GM19035 (cell line): ENCODE results near the gene APLP2.
A peak's percentile ranks its signal among the peaks of the same experiment; 100 is the strongest.
"Not testable (repeated sequence)": the region's sequence is repeated elsewhere in the genome, so short reads cannot be mapped to it uniquely, and the experiment has no call there.

Experiments used
- ATAC-seq: cut with Tn5 transposase; IDR thresholded peaks from one replicate; pipeline ENCODE4 v1.9.1; 2021; ENCODE audit not compliant: unreplicated experiment

APLP2 gene

GRCh38 chr11:130069659-130070108 lies at the start of gene APLP2:
APLP2 (plus strand) TSS chr11:130069894; CDS start chr11:130069978, 84 bp downstream.
- peak; percentile 95 for ATAC-seq

- no peak for ATAC-seq
Measured at GRCh38 chr11:130020323-130020722, 49.4 kb upstream of the APLP2 start.

- ATAC-seq = not testable (repeated sequence)
Measured at GRCh38 chr11:130021606-130022005, 48.1 kb upstream of the APLP2 start.

GRCh38 chr11:130022799-130023198 lies 46.9 kb upstream of the APLP2 start:
- peak; percentile 18 for ATAC-seq

GRCh38 chr11:130023204-130023603 lies 46.5 kb upstream of the APLP2 start:
- ATAC-seq = peak; percentile 92

- ATAC-seq = no peak
Measured at GRCh38 chr11:130024361-130024760, 45.3 kb upstream of the APLP2 start.

GRCh38 chr11:130025371-130025770 lies 44.3 kb upstream of the APLP2 start:
- ATAC-seq = no peak

GRCh38 chr11:130029137-130029536 lies 40.6 kb upstream of the APLP2 start:
- no peak for ATAC-seq

- no peak for ATAC-seq
Measured at GRCh38 chr11:130031056-130031455, 38.6 kb upstream of the APLP2 start.

- ATAC-seq = no peak
Measured at GRCh38 chr11:130031945-130032344, 37.7 kb upstream of the APLP2 start.

- ATAC-seq = no peak
Measured at GRCh38 chr11:130032931-130033330, 36.8 kb upstream of the APLP2 start.

- ATAC-seq = no peak
Measured at GRCh38 chr11:130034236-130034635, 35.5 kb upstream of the APLP2 start.

GRCh38 chr11:130037058-130037457 lies 32.6 kb upstream of the APLP2 start:
- no peak for ATAC-seq

- no peak for ATAC-seq
Measured at GRCh38 chr11:130037881-130038585, 31.7 kb upstream of the APLP2 start.

GRCh38 chr11:130040281-130040940 lies 29.3 kb upstream of the APLP2 start:
- no peak for ATAC-seq

- no peak for ATAC-seq
Measured at GRCh38 chr11:130042093-130042591, 27.6 kb upstream of the APLP2 start.

- ATAC-seq = no peak
Measured at GRCh38 chr11:130043575-130043974, 26.1 kb upstream of the APLP2 start.

GRCh38 chr11:130047141-130047540 lies 22.6 kb upstream of the APLP2 start:
- no peak for ATAC-seq

- ATAC-seq = no peak
Measured at GRCh38 chr11:130049328-130049771, 20.3 kb upstream of the APLP2 start.

GRCh38 chr11:130050257-130050656 lies 19.4 kb upstream of the APLP2 start:
- no peak for ATAC-seq

GRCh38 chr11:130051082-130051481 lies 18.6 kb upstream of the APLP2 start:
- no peak for ATAC-seq

- ATAC-seq = no peak
Measured at GRCh38 chr11:130052567-130052966, 17.1 kb upstream of the APLP2 start.
